Fibroblast of peridontal ligament (primary cell): ENCODE measurements around the gene ANTXRL.
"Not testable (repeated sequence)": the region's sequence is repeated elsewhere in the genome, so short reads cannot be mapped to it uniquely, and the experiment has no call there.

Experiments
- DNase-seq: peaks from one replicate; pipeline ENCODE4 v3.0.0-alpha.2; 2010; ENCODE audit errors: extremely low read depth

Gene ANTXRL

DNA sequence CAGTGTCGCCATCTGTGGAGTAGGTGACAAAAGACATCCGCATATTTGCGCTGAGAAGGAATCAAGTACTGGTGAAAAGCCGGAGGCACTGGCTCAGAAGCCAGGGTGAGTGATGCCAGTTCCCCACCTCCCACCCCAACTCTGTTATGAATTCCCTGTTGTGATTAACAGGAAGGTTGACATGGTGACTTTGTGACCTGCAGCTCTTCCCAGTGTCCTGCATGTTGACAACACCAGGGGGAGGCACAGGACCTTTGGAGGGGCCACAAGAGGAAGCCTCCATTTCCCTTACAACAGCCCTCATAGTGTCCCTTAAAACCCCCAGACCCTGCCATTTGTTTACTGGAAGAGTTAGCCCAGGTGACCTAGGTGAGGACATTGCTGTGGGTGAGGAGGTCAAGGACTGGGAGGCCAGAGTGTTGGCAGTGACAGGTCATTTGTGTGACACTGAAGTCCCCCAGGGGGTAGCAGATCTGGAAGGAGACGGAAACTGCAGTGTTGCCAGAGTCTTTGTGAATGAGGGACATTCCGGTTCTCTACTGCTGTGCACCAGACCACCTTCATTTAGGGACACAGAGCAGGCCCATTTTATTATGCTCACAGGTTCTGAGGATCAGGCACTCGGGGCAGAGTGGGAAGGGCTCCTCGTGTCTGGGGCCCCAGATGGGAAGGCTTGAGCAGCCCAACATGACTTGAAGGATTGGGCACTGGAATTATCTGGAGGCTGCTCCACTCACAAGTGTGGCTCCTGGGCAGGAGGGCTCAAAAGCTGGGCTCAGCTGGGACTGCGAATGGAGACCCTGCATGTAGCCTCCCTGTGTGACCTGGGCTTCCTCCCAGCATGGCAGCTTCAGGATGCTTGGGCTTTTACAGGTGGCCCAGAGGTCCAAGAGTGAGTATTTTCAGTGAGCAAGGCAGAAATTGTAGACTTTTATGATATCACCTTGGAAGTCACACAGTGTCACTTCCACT, 13.0 kb upstream of the ANTXRL start:
- DNase-seq, result no peak

DNA sequence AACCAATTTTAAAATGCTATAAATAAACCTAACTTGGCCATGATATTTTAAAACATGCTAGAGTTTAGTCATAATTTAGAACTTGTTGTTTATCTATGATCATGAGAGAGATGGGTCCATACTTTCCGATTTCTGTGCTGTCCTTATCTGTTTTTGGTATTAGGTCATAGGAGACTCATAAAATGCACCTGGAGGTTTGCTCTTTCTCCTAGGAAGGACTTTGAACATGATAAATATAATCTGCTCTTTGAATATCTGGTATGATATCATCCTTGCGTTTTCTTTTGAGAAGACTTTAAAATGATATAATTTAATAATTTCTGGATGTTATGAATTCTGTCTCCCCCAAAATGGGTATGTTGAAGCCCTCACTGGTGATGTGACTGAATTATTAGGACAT, 9.0 kb upstream of the ANTXRL start:
- DNase-seq, result no peak

DNA sequence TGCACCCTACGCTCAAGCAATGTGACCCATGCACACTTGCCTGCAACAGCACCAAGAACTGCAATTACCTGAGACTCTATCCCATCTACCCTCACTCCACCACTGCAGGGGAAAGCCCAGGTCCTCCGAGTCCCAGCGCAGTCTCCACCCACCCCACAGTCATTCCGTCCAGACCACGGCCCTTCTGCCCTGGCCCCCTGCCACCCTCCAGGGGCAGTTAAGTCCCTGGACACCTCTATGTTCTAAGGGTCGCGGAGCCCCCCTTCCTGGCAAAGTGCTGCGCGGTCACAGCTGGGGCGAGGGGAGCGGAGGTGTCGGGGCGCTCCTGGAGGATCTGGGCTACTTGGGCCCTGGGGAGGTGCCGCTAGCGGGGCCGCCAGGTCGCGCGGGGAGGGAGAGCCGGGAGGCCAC, 4.4 kb upstream of the ANTXRL start:
- not testable (repeated sequence) for DNase-seq

DNA sequence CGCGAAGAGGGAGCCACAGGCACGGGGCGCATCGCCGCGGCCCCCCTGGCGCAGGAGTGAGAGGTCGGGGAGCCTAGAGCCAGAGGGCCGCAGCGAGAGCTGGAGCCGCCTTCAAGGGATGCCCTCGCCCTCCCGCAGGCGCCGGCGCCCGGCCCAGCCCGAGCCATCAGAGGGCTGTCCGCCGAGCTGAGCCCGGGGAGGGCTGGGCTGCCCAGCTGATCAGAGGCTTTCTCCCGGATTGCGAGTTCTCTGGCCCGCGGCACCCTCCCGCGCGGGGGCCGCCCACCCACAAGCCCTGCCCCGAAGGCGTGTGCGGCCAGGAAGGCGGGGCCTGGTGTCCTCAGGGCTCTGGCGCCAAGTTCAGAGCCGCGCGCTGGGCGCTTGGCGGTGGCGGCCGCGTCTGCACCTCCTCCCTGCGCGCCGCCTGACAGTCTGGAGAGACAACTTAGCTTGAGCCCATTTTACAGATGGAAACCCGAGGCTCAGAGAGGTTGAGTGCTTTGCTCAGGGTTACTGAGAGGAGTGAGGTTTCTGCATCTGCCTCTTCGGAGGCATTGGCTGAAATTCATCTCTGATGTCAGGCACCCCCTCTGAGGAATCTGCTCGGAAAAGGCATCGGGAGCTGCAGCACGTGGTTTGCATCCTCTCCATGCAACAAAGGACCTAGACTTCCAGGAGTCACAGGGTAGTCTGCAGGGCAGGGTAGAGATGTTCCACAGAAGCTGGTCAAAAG, 3.8 kb upstream of the ANTXRL start:
- peak; percentile 42 for DNase-seq

DNA sequence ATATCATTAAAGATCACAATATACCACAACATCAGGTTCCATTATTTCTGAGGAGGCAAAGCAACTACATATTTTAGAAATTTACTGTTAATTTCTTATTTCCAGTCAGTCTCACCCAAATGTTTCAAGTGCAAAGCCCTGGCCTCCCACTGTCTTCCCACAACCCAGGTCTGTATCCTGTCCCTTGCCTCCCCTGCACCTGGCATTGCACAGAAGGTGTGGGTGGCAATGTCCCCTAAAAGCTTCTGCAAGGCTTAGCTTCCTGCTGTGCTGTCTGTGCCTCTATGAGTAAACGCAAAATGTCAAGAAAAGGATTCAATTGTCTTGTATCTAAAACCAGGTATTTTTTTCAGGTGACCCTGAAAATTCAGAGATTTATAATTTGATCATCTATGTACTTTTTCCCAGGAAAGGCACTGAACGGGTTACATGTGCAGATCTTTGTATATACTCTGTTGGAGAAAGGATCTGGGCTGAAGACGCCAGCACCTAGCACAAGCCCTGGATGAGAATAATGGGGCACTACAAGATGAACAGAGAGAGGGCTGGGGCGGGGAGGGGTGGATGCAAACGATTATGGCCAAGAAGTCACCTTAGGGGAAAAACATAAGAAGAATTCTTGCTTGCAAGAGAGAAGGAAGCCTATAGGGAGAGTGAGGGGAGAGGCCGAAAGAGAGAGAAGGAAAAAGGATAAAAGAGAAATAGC, 3.1 kb upstream of the ANTXRL start:
- DNase-seq, result peak; percentile 1

DNA sequence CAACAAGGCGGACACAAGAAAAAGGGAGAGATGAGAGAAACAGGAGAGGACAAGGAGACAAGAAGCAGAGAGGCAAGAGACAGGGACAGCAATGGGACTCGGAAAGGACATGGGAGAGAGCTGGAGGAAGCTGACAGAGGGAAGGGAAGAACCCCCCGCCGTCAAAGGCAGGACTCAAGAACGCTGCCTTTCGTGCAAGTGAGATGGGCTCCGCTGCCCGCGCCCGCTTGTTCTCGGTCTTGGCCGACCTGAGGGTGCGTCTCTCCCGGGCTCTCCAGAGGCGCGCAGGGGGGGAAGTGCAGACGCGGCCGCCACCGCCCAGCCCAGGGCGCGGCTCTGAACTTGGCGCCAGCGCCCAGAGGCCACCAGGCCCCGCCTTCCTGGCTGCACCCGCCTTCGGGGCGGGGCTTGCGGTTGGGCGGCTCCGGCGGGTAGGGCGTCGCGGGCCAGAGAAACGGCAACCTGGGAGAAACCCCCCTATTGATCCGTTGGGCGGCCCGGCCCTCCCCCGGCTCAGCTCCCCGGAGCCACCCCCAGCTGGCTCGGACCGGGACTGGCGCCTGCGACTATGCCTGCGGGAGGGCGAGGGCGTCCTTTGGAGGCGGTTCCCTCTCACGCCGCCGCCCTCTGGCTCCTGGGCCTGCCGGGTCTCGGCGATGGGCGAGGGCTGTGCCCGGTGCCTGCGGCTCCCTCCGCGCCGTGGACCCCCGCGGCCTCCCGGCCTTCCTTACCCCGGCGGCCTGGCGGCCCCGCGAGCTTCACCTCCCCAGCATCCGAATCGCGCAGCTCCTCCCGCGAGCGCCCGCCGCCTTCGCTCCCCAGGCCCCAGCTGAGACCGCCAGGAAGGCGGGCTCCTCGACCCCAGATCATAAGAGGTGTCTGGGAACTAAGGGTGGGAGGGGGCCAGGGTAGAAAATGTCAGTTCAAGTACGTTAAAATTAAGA, 2.2 kb upstream of the ANTXRL start:
- DNase-seq, result peak; percentile 25

DNA sequence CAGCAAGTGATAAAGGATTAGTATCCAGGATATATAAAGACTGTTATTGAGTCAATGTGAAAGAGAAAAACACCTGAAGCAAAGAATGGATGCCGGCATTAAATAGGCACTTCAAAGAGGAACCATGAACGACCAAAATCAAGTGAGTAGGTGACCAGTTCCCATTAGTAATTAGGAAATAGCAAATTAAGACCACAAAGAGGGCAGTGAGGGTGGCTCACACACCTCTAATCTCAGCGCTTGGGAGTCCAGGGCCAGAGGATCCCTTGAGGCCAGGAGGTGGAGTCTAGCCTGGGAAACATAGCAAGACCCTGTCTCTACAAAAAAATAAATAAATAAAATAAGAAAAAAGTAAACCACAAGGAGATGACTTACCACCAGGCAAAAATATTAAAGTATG, 1.5 kb upstream of the ANTXRL start:
- no peak for DNase-seq

DNA sequence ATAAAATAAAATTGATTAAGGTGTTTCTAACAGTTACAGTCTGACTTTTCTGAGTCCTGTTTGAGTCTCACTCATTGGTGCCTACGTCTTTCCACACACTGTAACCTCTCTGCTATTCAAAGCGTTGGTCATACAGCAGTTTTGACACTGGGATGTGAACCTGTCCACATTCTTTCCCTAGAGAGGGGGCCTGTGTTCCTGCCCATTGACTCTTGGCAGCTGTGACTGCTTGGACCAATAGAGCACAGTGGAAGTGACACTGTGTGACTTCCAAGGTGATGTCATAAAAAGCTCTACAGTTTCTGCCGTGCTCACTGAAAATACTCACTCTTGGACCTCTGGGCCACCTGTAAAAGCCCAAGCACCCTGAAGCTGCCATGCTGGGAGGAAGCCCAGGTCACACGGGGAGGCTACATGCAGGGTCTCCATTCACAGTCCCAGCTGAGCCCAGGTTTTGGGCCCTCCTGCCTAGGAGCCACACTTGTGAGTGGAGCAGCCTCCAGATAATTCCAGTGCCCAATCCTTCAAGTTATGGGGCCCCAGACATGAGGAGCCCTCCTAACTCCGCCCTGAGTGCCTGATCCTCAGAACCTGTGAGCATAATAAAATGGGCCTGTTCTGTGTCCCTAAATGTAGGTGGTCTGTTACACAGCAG, 704 bp upstream of the ANTXRL start:
- DNase-seq, result no peak

DNA sequence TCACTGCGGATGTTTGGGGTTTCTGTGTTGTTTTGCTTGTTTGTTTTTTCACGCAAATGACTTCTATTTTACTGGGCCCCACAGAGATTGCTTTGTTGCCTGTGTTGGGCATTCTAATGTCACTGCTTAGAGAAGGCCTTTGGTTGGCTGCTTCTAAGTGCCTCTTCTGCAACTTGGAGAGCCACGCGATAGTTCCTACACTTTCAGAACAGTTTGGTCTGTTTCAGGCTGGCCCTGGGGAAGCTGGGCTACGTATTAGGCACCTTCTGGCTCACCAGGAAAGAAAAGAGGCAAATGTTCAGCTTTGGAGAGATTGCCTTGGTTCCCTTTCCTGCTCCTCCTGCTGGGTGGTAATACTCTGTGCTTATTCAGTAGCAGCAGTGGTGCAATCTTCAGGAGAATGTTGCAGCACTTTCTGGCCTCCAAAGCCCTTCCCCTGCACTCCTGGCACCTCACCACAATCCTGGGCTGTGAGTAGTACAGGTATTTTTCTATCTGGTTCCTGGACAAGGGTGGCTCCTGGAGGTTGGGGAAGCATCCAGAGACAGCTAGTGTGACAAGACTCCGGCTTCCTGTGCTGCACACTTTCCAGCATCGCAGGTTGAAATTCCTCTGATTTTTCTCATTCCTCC, 1.2 kb downstream of the ANTXRL start:
- DNase-seq, result no peak

DNA sequence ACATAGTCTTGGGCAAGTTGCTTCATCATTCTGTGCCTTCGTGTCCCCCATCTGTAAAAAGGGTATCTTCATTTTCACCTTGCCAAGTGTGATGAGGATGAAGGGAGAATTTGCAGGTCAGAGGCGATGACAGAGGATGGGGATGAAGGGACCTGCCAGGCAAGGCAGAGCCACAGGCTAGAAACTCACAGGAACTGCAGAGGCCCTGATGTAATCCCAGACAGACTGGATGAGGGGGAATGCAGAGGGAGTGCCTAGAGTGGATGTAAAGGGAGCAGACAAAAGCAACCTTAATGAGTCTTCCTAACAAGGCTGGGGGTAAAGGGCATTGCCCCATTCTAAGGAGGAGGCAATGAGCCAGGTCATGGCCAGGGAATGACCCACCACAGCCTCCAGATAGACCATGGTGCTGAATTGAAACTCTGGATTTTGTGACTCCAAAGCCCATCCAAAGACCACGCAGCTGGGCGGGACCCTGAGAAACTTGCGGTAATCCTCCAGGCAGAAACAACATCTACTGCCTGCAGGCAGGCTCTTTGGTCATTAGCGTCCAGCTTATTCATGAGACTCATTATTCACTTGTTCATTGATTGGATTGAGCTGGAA, 1.9 kb downstream of the ANTXRL start:
- no peak for DNase-seq

DNA sequence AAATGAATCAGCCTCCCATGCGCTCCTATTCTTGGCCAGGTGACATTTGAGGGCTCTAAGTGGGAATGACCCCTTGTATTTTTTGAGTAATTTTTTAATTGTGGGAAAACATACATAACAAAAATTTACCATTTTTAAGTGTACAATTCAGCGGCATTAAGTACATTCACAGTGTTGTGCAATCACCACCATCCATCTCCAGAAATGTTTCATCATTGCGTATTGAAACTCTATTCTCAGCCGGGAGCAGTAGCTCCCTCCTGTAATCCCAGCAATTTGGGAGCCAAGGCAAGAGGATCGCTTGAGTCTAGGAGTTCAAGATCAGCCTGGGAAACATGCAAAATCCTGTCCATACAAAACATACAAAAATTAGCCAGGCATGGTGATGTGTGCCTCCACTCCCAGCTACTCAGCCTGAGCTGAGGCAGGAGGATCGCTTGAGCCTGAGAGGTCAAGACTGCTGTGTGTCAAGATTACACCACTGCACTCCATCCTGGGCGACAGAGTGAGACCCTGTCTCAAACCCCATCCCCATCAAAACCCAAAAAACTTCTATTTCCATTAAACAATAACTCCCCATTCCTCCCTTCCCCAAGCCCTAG, 2.5 kb downstream of the ANTXRL start:
- DNase-seq, result no peak

DNA sequence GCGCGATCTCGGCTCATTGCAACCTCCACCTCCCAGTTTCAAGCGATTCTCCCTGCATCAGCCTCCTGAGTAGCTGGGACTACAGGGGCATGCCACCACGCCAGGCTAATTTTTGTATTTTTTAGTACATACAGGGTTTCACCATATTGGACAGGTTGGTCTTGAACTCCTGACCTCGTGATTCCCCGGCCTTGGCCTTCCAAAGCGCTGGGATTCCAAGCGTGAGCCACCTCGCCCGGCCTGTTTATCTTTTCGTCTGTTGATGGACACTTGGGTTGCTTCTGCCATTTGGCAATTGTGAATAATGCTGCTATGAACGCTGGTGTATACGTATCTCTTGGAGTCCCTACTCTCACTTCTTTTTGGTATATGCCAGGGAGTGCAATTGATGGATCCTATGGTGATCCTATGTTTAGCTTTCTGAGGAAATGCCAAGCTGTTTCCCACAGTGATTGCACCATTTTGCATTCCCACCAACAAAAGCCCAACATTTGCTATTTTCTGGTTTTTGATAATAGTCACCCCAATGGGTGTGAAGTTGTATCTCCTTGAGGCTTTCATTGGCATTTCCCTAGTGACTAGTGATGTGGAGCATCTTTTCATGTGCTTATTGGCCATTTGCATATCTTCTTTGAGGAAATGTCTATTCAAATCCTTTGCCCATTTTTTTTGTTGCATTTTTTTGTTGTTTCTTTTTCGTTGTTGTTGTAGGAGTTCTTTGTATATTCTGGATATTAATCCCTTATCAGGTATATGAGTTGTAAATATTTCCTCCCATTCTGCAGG, 3.5 kb downstream of the ANTXRL start:
- no peak for DNase-seq

DNA sequence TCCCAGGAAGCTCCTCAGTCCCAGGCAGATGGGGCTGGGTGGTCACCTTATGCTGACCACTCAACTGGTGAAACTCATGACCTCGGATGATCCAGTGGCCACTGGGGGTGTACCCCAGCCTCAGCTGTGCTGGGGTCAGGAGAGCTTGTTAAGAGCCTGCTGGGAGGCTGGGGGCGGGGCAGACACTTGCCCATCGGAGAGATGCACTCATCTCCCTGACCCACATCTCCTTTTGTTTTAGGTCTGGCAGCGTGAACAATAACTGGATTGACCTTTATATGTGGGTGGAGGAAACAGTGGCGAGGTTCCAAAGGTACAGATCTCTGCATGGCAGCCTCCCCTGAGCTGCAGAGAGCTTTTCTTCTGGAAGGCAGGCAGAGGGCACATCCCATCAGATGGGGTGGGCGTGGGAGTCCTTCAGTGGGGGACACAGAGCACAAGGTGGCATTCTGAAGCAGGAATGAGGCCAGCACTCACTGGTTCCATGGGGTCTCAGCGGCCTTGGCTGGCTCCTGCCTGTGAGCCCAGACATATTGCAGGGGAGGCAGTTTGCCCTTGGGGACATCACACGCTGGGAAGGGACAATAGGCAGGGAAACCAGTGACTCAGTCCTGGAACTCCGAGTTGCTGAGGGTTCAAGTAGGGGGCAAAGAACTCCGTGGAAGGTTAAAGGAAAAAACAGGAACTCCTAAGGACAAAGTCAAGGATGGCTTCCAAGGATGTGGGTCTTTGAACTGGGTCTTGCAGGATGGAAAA, 5.2 kb downstream of the ANTXRL start:
- DNase-seq, result no peak

DNA sequence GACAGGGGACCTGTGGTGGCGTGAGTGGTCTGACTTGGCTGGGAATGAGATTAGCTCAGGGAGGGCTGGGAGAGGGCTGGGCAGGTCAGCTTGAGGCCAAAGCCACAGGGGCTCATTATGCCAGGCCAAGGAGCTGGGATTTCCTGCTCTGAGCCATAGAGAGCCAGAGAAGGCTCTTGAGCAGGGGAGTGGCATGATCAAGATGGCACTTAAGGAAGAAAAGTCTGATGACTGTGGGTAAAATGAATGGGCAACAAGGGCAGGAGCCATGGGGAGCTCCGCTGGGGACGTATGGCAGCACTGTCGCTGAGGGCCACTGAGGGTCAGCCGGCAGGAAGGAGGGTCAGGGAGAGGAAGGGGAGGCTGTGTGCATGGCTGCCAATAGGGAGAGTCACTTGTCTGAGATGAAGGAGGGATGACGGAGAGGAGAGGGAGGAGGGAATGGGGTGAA, 5.8 kb downstream of the ANTXRL start:
- no peak for DNase-seq

DNA sequence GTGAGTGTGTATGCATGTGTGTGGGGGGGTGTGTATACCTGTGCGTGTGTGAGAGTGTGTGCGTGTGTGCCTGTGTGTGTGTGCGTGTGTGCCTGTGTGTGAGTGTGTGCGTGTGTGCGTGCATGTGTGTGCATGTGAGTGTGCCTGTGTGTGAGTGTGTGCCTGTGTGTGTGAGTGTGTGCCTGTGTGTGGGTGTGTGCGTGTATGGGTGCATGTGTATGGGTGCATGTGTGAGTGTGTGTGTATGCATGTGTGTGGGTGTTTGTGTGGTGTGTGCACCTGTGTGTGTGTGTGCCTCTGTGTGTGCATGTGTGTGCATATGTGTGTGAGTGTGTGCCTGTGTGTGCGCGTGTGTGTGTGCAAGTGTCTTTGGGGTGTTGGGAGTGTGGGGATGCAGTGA, 6.4 kb downstream of the ANTXRL start:
- no peak for DNase-seq

DNA sequence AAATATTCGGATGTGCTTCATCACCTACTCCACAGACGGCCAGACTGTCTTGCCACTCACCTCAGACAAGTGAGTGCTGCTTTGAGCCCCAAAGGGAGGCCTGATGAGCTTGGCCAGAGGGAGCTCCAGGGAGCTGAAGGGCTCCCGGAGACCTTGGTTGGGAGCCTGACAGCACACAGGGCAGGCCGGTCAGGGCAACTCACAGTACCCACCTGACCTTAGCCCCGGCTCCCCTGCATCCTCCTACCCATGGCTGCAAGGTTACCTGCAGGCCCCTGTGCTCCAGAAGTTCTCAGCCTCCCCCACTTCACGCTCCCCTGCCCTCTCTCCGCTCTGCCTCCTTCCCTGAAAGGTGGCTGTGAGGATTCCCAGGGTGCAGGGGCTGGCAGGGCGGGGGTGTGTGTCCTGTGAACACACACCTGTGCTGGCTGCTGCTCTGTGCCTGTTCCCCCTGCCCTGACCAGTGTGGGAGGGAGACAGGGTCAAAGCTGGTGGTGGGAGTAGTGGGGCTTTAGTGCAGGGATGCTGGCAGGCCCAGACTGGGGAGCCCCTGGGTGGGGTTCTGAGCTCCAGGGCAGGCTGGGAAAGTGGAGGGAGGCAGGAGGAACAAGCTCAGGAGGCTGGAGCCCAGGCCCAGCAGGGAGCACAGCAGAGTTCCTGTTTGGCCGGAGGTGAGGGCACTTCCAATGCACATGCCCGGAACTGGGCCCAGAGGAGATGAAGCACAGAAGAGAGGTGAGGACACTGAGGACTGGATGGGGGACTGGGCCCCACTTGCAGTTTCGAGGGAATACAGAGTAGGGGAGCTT, 7.2 kb downstream of the ANTXRL start:
- no peak for DNase-seq
